CD1c-positive myeloid dendritic cell (primary cell): ENCODE measurements around the gene MARCO.
A peak's percentile ranks its signal among the peaks of the same experiment; 100 is the strongest.
"Not testable (repeated sequence)": the region's sequence is repeated elsewhere in the genome, so short reads cannot be mapped to it uniquely, and the experiment has no call there.

Source experiments
- DNase-seq: peaks from one replicate; pipeline ENCODE4 v3.0.0-alpha.2; 2016; ENCODE audit errors: extremely low spot score

The MARCO gene

GRCh38 chr2:118974103-118974993, 32.4 kb downstream of the MARCO start:
- peak; percentile 92 for DNase-seq

- DNase-seq = no peak
Observed at GRCh38 chr2:118975133-118975532, 33.1 kb downstream of the MARCO start.

DNA sequence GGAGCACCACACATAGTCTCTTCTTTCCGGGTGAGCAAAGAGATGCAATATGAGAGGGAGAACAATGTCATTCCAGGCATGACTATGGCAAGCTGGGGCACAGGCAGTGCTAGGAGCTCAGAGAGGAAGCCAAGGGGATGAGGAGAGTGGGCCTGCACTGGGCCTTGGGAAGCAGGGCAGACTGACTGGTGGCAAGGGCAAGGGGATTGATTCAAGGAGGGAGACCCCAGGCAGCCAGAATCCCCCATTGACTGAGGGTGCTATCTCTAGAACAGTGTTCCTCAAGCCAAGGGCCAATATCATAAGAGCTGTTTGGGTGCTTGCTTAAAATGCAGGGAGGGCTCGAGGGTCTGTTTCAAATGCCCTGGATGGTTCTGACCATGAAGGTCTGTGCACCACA, 36.1 kb downstream of the MARCO start:
- no peak for DNase-seq

- DNase-seq = peak; percentile 34
Observed at GRCh38 chr2:118979152-118979861, 37.3 kb downstream of the MARCO start.

DNA sequence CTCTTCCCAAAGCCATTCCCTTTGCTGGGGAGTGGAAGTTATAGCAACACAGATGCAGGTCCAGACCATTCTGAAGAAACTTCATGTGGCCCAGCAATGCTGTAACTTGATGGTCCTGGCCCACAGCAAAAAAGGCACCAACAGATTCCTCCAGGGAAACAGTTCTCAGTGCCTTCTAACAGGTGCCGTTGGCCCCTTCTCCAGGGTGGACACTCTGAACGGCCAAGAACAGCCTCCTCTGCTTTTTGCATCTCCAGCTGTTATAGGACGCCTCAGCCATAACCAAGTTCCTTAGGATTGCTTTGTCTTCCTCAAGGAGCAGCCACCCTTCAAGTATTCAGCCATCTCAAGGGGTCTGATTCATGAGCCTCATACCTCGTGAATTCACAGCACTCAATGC, 38.0 kb downstream of the MARCO start:
- no peak for DNase-seq

DNA sequence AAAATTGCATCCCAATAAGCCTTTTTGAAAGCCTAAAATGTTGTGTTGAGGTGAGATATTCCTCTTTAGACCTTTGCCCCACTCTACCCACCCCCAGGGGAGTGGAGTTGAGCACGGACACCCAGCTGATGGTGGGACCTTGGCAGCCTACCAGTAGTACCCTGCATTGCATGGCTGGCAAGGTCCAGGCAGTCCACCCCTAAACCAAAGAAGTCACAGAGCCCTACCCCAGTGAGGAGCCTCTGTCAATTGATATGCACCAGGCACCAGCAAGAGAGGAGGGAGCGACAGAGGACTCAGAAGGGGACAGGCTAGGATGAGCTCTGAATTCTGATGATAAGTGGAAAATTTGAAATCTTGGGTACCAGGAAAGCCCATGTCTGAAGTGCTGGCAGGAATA, 38.6 kb downstream of the MARCO start:
- no peak for DNase-seq

- DNase-seq = peak; percentile 20
Observed at GRCh38 chr2:118981632-118982031, 39.6 kb downstream of the MARCO start.

- no peak for DNase-seq
Observed at GRCh38 chr2:118982039-118982438, 40.0 kb downstream of the MARCO start.

DNA sequence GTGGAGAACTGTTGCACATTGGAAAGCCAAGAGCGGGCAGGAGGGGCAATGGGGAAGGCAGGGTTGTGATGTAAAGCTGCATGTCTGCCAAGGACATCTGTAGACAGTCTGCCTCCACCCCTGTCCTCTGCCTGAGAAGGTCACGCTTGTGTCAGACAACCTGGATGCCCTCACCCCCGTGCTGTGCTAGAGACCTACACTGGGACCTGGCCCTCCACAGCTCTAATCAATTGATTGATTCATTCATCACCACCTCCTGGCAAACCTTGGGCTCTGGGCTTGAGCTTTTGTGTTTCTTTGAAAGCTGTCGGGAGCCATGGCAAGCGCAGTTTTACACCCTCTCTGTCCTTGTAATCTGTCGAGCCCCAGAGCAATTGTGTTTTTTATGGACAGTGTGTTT, 41.1 kb downstream of the MARCO start:
- DNase-seq = no peak

DNA sequence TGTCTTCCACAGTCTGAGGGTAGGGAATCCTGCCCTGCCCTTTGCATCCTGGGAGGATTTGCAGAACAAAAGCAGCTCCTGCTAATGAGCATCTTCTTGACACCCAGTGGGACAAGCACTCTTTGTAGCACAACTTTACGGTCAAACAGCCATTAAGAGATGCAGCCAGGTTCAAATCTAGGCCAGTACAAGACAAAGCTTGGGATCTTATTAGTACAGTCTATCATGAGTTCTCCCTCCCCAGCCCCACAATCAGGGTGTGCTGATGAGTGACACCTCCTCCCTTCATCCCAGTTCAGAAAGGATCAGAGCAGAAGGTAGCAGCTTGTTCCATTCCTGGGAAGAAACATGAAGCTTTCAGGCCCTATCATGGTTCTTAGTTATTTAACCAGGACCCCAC, 41.9 kb downstream of the MARCO start:
- DNase-seq = no peak

DNA sequence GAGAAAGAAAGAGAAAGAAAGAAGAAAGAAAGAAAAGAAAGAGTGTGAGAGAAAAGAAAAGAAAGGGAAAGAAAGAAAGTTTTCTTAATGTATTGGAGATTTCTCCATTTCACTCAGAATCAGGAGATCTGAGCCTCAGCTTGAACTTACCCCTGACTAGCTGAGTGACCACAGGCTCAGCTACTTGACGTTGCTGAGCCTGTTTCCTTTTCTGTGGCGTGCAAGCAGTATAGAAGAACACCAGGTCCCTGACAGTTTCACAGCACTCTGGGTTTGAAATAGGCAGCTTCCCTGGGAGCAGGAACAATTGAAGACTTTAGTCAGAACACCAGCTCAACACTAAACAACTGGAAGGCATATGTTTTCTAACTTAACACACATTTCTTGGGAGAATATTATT, 44.7 kb downstream of the MARCO start:
- peak; percentile 34 for DNase-seq

- no peak for DNase-seq
Observed at GRCh38 chr2:118987886-118988285, 45.9 kb downstream of the MARCO start.

DNA sequence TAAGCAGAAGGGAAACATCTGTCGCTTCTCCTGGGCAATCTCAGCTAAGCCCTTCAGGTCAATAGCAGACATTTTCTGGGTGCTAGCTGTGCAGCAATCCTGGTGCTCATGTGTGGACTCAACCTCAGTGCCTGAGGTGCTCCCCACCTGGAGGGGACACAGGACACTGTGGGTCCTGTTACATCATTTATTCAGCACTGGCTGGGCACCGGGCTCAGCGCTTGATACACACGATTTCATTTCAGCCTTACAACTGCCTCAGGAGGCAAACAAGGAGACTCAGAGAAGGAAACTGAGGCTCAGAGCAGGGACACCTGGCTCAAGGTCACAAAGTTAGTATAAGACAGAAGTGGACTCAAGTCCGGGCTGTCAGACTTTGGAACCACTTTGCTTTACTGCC, 46.7 kb downstream of the MARCO start:
- DNase-seq = no peak

DNA sequence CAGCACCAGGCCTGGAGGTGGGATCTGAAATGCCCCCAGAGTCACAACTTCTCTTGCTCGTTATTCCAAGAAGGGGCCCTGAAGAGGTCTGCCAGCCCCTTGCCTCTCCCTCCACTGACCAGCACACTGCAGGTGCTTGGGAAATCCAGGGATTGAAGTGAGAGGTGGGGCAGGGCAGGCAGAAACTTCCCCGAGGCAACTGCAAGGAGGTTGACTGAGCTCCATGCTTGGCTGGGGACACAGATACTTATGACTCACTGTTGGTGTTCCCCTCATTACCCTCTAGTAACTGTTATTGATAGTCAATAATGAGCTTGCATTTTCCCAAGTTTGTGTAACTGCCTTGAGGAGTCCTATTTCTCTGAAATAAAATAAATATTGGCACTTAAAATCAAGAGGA, 47.5 kb downstream of the MARCO start:
- no peak for DNase-seq

DNA sequence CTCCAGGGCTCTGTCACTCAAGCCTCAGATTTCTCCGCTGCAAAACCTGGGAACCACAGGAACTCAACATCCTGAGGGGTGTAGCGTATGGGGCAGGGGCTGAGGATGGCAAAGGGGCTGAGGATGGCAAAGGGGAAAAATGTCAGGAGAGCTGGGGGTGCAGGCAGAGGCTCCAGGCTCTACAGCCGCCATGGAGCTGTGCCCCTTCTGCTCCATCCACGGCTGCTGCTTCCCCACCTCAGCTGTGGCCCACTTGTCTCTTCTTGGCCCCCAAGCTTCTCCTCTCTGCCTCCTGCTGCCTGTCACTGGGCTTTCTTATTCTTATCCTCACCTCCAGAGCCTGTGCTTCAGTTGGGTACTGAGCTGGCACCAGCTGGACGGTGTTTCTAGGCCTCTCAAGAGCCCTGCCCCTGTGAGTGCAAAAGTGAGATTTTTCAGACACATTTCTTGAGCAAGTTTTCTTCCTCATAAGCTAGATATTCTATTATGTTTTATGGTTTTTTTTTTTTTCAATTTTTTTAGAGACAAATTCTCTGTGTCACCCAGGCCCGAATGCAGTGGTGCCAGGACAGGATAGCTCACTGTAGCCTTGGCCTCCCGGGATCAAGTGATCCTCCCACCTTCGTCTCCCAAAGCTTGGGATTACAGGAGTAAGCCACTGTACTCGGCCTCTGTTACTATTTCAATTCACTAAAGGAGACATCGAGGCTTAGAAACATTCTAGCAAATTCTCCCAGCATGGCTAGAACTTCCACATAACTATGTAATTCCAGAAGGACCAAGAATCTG, 49.0 kb downstream of the MARCO start:
- DNase-seq = no peak

DNA sequence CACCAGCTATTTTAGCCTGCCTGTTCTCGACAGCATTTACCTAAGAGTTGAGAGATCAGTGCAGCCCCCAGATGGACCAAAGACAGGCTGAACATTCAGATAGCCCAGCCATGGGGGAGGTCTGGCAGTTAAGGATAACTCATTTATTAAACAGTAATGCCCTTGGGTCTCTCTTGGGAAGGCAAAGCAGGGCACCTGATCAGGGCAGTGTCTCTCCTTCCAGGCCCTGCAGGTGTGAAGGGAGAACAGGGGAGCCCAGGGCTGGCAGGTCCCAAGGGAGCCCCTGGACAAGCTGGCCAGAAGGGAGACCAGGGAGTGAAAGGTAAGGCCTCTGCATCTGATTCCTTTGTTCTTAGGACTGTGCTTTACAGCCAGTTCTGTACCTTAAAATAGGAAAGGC, 49.6 kb downstream of the MARCO start:
- DNase-seq = no peak

GRCh38 chr2:118992740-118993391, 50.9 kb downstream of the MARCO start:
- no peak for DNase-seq

DNA sequence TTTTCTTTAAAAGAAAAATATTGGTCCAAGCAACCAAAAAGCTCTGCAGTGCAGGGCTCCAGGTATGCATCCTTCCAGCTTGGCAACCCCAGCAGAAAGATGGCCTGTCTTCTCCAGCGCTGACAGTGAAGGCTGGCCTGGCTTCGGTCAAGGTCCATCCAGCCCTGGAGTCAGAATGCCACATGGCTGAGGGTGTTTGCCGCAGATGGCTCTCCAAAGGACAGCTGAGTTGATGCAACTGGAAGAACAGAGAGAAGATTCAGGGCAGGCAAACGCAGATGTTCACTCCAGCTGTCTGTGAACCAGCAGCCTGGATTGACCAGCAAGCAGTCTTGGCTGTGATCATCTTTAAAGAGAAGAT, 51.4 kb downstream of the MARCO start:
- no peak for DNase-seq

DNA sequence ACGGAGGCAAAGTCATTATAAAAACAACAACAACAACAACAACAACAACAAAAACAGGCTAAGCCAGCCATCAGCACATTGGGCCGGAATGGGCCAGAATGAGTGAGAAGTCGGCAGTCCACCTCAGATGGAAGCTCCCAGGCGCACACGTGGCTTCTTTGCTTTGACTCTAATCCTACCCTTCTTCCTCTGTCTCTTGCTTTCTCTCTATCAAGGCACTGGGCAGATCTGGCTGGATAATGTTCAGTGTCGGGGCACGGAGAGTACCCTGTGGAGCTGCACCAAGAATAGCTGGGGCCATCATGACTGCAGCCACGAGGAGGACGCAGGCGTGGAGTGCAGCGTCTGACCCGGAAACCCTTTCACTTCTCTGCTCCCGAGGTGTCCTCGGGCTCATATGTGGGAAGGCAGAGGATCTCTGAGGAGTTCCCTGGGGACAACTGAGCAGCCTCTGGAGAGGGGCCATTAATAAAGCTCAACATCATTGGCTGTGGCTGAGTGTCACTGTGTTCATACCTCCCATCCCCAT, 52.2 kb downstream of the MARCO start:
- no peak for DNase-seq

- DNase-seq = no peak
Observed at GRCh38 chr2:118994778-118995177, 52.8 kb downstream of the MARCO start.

DNA sequence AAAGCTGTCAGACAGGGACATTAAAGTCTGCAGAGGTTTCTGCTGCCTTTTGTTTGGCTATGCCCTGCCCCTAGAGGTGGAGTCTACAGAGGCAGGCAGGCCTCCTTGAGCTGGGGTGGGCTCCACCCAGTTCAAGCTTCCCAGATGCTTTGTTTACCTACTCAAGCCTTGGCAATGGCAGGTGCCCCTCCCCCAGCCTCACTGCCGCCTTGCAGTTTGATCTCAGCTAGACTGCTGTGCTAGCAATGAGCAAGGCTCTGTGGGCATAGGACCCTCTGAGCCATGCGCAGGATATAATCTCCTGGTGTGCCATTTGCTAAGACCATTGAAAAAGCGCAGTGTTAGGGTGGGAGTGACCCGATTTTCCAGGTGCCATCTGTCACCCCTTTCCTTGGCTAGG, 61.9 kb downstream of the MARCO start:
- not testable (repeated sequence) for DNase-seq

DNA sequence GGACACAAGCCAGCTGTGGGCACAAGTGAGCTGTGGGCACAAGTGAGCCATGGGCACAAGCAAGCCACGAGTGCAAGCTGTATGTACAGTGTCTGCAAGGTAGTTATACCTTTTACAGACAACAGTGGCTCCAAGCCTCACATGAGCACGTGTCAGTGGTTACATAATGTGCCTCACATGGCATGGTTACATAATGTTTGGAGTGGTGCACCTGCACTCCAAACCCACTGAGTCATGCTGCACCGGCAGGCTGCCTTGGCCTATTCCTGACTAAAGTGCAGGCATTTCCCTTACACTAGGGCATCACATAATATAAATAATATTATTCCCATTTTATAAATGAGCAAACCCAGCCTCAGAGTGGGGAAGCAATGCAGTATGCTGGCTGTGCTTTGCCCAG, 62.6 kb downstream of the MARCO start:
- no peak for DNase-seq
